Keratinocyte (primary cell): ENCODE results near the gene ELAVL2. TPM values are rescaled to one million over a fixed set of nuclear protein-coding genes. Genes with fewer than 3 reads are reported as not detected.

ENCODE experiments used
- DNase-seq: peaks from one replicate; pipeline ENCODE4 v3.0.0-alpha.2; 2011; ENCODE audit warnings: low read depth, missing footprints, low spot score
- FAIRE-seq: peaks from 2 replicates; lab custom pipeline; 2011; peaks lifted over from hg19 to GRCh38; lab: Jason Lieb, UNC
- H2AFZ ChIP-seq: 2 replicates; pipeline ENCODE4 v1.6.0; 2012; ENCODE audit warnings: low read length, control low read depth, inconsistent platforms; ENCODE audit not compliant: control insufficient read depth
- H3K27ac ChIP-seq: 2 replicates; pipeline ENCODE4 v1.5.1; 2011; ENCODE audit warnings: low read length; ENCODE audit not compliant: control insufficient read depth, insufficient read depth
- H3K27me3 ChIP-seq: 3 replicates; pipeline ENCODE4 v1.6.0; 2011; ENCODE audit warnings: low read length; ENCODE audit not compliant: control insufficient read depth, insufficient read depth; ENCODE audit errors: extremely low read depth
- H3K36me3 ChIP-seq, 2 experiments: 2 replicates in 1 of 2; 3 replicates in 1 of 2; pipeline ENCODE4 v1.5.1; 2011; ENCODE audit warnings: low read length in 2 of 2, mild to moderate bottlenecking in 1 of 2; ENCODE audit not compliant: control insufficient read depth in 2 of 2, insufficient read depth in 2 of 2; ENCODE audit errors: extremely low read depth in 1 of 2
- H3K4me1 ChIP-seq: 3 replicates; pipeline ENCODE4 v1.5.1; 2011; ENCODE audit warnings: low read length; ENCODE audit not compliant: control insufficient read depth, insufficient read depth; ENCODE audit errors: extremely low read depth
- H3K4me2 ChIP-seq: 3 replicates; pipeline ENCODE4 v1.6.0; 2011; ENCODE audit warnings: low read depth, low read length; ENCODE audit not compliant: control insufficient read depth, insufficient read depth; ENCODE audit errors: extremely low read depth
- H3K4me3 ChIP-seq, 3 experiments: fragments of 200-600 bp in 1 of 3; sonication (generic) in 1 of 3; 2 replicates in 2 of 3; 3 replicates in 1 of 3; pipeline ENCODE4 v1.5.1; 2011 to 2016; ENCODE audit warnings: low read length in 3 of 3, mild to moderate bottlenecking in 3 of 3, control low read depth in 2 of 3, inconsistent platforms in 1 of 3, low read depth in 1 of 3, mixed read lengths in 1 of 3, mixed run types in 1 of 3, moderate library complexity in 1 of 3; ENCODE audit not compliant: control insufficient read depth in 2 of 3, insufficient read depth in 2 of 3; ENCODE audit errors: extremely low read depth in 1 of 3
- H3K79me2 ChIP-seq: 2 replicates; pipeline ENCODE4 v1.6.0; 2012; ENCODE audit warnings: low read length; ENCODE audit not compliant: control insufficient read depth, insufficient read depth
- H3K9ac ChIP-seq: 3 replicates; pipeline ENCODE4 v1.6.0; 2011; ENCODE audit warnings: low read length; ENCODE audit not compliant: control insufficient read depth, insufficient read depth; ENCODE audit errors: extremely low read depth
- H3K9me1 ChIP-seq: 3 replicates; pipeline ENCODE4 v1.6.0; 2011; ENCODE audit warnings: low read length; ENCODE audit not compliant: control insufficient read depth, insufficient read depth; ENCODE audit errors: extremely low read depth
- H3K9me3 ChIP-seq: 2 replicates; pipeline ENCODE4 v1.5.1; 2012; ENCODE audit warnings: low read depth, low read length; ENCODE audit not compliant: control insufficient read depth
- H4K20me1 ChIP-seq: 3 replicates; pipeline ENCODE4 v1.6.0; 2011; ENCODE audit warnings: low read length; ENCODE audit not compliant: control insufficient read depth, insufficient read depth; ENCODE audit errors: extremely low read depth
- CTCF ChIP-seq, 3 experiments: IDR thresholded peaks in 1 of 3; conservative IDR thresholded peaks in 1 of 3; optimal IDR thresholded peaks in 1 of 3; 2 replicates in 2 of 3; 3 replicates in 1 of 3; pipeline versions ENCODE3 to v1.5.1; 2011; ENCODE audit warnings: low read length in 3 of 3, mild to moderate bottlenecking in 3 of 3, moderate library complexity in 2 of 3, control low read depth in 1 of 3, inconsistent platforms in 1 of 3; ENCODE audit not compliant: insufficient read depth in 2 of 3; ENCODE audit errors: extremely low read depth in 1 of 3
- EZH2 ChIP-seq: IDR thresholded peaks from one replicate; pipeline ENCODE4 v1.6.1; 2012; ENCODE audit warnings: inconsistent platforms, mild to moderate bottlenecking, low read length, moderate library complexity
- dilution Hi-C: fragments of 300-500 bp; cut with MboI; formaldehyde crosslinking; loops from one replicate; pipeline ENCODE4 v1.7.0; 2020; ENCODE audit warnings: low sequenced_read_pairs; ENCODE audit not compliant: extremely low pct_ligation_motif_present
- polyA plus RNA-seq, 5 experiments: library from polyadenylated mRNA; depleted of rRNA in 3 of 5; stranded (reverse) in 3 of 5; stranded (forward) in 1 of 5; unstranded in 1 of 5; fragments of >200 nt; gene quantifications; 1 replicate in 1 of 5; 2 replicates in 3 of 5; 3 replicates in 1 of 5; pipeline versions ENCODE4 v1.2.1 to v1.2.3, GENCODE V29; 2011 to 2012; ENCODE audit warnings: missing spikeins in 2 of 5, low read depth in 1 of 5, low replicate concordance in 1 of 5

Gene ELAVL2
- polyA plus RNA-seq, 1 donor (not counting 4 experiments of a cell fraction or from before 2014, with no cell fraction given): 4.3 TPM

DNA sequence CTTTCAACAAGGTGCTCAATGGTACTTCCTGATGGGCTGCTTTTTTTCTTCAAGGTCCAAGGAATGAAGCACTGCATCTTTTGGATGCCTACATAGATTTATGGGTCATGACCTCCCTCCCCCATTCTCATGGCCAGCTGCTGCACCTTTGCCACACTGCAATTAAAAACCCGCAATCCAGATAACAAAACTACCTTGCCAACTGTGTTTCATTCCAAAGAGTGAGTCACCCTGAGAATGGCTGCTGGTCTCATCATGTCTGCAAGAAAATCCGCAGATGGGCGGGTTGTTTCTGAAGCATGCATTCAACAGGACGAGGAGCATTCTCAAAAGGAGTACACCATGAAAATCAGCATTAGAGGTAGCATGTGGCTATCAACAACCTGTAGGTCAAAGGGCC lies 139.8 kb downstream of the ELAVL2 start:
- no peaks in the 10 kb centered on the region for H3K79me2 ChIP-seq
- peak overlapping the region; percentile 49 for H3K4me2 ChIP-seq
- peak; percentile 99 for FAIRE-seq
- no peak overlapping the region for H2AFZ ChIP-seq
- H4K20me1 ChIP-seq: no peaks in the 10 kb centered on the region
- dilution Hi-C loops: no loop called here
- H3K36me3 ChIP-seq: no peaks in the 10 kb centered on the region
- peaks cover 38% of the 10 kb centered on the region for H3K4me1 ChIP-seq
- H3K27ac ChIP-seq: peak overlapping the region; percentile 40
- H3K27me3 ChIP-seq: no peaks in the 10 kb centered on the region
- peak; percentile 41 for DNase-seq
- TF ChIP-seq EZH2 (no peak), CTCF (optimal IDR thresholded peaks at IDR 0.05 in 1 of 3, IDR thresholded peaks at IDR 0.05 in 1 of 3, conservative IDR thresholded peaks at IDR 0.05 in 1 of 3; ENCODE audit: extremely low read depth in 1 of 3, insufficient read depth in 2 of 3, low read length in 3 of 3) (no peak)
- no peaks in the 10 kb centered on the region for H3K9me1 ChIP-seq
- no peak overlapping the region for H3K4me3 ChIP-seq
- no peaks in the 10 kb centered on the region for H3K9me3 ChIP-seq
- H3K9ac ChIP-seq: no peak overlapping the region

GRCh38 chr9:23683611-23684061 lies 142.4 kb downstream of the ELAVL2 start:
- H3K4me1 ChIP-seq: peaks cover 42% of the 10 kb centered on the region
- H3K36me3 ChIP-seq: no peaks in the 10 kb centered on the region
- no peak overlapping the region for H3K4me3 ChIP-seq
- H3K27me3 ChIP-seq: no peaks in the 10 kb centered on the region
- no peak overlapping the region for H3K4me2 ChIP-seq
- no peak for DNase-seq
- no peaks in the 10 kb centered on the region for H4K20me1 ChIP-seq
- TF ChIP-seq CTCF (optimal IDR thresholded peaks at IDR 0.05 in 1 of 3, IDR thresholded peaks at IDR 0.05 in 1 of 3, conservative IDR thresholded peaks at IDR 0.05 in 1 of 3; ENCODE audit: extremely low read depth in 1 of 3, insufficient read depth in 2 of 3, low read length in 3 of 3) (no peak), EZH2 (no peak)
- no peak overlapping the region for H3K27ac ChIP-seq
- H3K9me1 ChIP-seq: no peaks in the 10 kb centered on the region
- no peak overlapping the region for H2AFZ ChIP-seq
- FAIRE-seq: no peak
- no peak overlapping the region for H3K9ac ChIP-seq
- dilution Hi-C loops: no loop called here
- H3K79me2 ChIP-seq: no peaks in the 10 kb centered on the region
- H3K9me3 ChIP-seq: no peaks in the 10 kb centered on the region
